HG03108 (cell line): ENCODE results near the gene RBP3.

Source experiments
- ATAC-seq: cut with Tn5 transposase; IDR thresholded peaks from one replicate; pipeline ENCODE4 v1.9.1; 2021; ENCODE audit warnings: moderate library complexity; ENCODE audit not compliant: unreplicated experiment

The RBP3 gene

GRCh38 chr10:47318706-47319105 lies 29.5 kb upstream of the RBP3 start:
- ATAC-seq, result no peak

- ATAC-seq, result no peak
These were observed 28.4 kb upstream of the RBP3 start for GRCh38 chr10:47319784-47320183.

- no peak for ATAC-seq
These were observed 27.4 kb upstream of the RBP3 start for GRCh38 chr10:47320812-47321211.

- no peak for ATAC-seq
These were observed 26.5 kb upstream of the RBP3 start for GRCh38 chr10:47321521-47322195.

GRCh38 chr10:47322300-47323061 lies 25.7 kb upstream of the RBP3 start, which contains the start of gene GDF2:
GDF2 (plus strand) TSS chr10:47322454; CDS start chr10:47322669, 215 bp downstream.
- ATAC-seq, result no peak

- no peak for ATAC-seq
These were observed 25.1 kb upstream of the RBP3 start for GRCh38 chr10:47323087-47323486.

- no peak for ATAC-seq
These were observed 24.4 kb upstream of the RBP3 start for GRCh38 chr10:47323636-47324296.

- ATAC-seq, result no peak
These were observed 22.6 kb upstream of the RBP3 start for GRCh38 chr10:47325303-47326291.

GRCh38 chr10:47326306-47326926 lies 21.7 kb upstream of the RBP3 start:
- ATAC-seq, result no peak

- no peak for ATAC-seq
These were observed 21.2 kb upstream of the RBP3 start for GRCh38 chr10:47326927-47327330.

- ATAC-seq, result no peak
These were observed 18.3 kb upstream of the RBP3 start for GRCh38 chr10:47329855-47330254.

- ATAC-seq, result no peak
These were observed 17.8 kb upstream of the RBP3 start for GRCh38 chr10:47330366-47330765.

- no peak for ATAC-seq
These were observed 17.4 kb upstream of the RBP3 start for GRCh38 chr10:47330804-47331203.

- no peak for ATAC-seq
These were observed 16.7 kb upstream of the RBP3 start for GRCh38 chr10:47331491-47331890.

- no peak for ATAC-seq
These were observed 16.2 kb upstream of the RBP3 start for GRCh38 chr10:47331954-47332353.

- ATAC-seq, result no peak
These were observed 15.8 kb upstream of the RBP3 start for GRCh38 chr10:47332371-47332770.

GRCh38 chr10:47332946-47333345 lies 15.2 kb upstream of the RBP3 start:
- no peak for ATAC-seq

- ATAC-seq, result no peak
These were observed 14.6 kb upstream of the RBP3 start for GRCh38 chr10:47333532-47333931.

- ATAC-seq, result no peak
These were observed 13.5 kb upstream of the RBP3 start for GRCh38 chr10:47334466-47335295.
